Lung microvascular endothelial cell (primary cell): ENCODE results near the gene SRA1. TPM values are rescaled to one million over a fixed set of nuclear protein-coding genes. Genes with fewer than 3 reads are reported as not detected.

Experiments used
- DNase-seq, 2 donors: peaks; one replicate each; pipeline versions ENCODE4 v3.0.0 to v3.0.0-alpha.2; 2010; ENCODE audit warnings: low read depth in 2 of 2
- total RNA-seq: library from RNA; depleted of rRNA; stranded (reverse); fragments of >200 nt; gene quantifications from 2 replicates; pipeline ENCODE4 v1.2.1, GENCODE V29; 2014

SRA1 gene
- total RNA-seq, 1 donor from 2014 or later = 20.6 TPM

- DNase-seq = no peak
These were observed 6.9 kb downstream of the SRA1 start for GRCh38 chr5:140550147-140551079.

- DNase-seq = peak; percentile 34 to 60
These were observed 7.8 kb downstream of the SRA1 start for GRCh38 chr5:140549237-140550144.

DNA sequence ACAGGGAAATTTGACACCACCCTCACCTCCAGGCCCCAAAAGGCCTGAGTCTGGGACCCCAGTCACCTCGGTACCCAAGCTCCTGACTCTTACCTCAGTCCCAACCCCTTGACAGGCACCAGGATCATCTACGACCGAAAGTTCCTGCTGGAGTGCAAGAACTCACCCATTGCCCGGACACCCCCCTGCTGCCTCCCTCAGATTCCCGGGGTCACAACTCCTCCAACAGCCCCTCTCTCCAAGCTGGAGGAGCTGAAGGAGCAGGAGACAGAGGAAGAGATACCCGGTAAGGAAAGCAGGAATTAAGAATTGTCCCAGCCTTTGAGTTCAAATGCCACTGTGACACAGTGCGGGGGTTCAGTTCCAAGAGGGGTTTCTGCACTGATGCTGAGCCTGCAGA lies 8.5 kb downstream of the SRA1 start:
- DNase-seq = no peak

DNA sequence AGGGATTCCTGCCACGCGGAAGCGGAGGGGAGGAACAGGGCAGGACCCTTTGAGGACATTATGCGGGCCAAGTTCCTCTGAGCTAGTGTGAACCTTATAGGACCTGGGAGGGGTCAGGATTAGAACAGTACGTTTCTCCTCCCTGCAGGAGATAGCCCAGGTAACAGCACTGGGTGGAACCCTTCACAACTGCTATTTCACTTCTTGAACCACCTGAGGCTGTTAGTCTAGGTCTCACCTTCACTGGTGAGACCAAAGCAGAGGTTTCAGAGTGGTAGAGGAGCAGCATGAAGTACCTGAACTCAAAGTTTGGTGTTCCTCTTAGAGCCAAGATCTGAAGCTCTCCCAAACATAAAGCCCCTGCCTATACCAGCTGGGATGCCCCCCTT lies 9.0 kb downstream of the SRA1 start:
- DNase-seq = no peak

DNA sequence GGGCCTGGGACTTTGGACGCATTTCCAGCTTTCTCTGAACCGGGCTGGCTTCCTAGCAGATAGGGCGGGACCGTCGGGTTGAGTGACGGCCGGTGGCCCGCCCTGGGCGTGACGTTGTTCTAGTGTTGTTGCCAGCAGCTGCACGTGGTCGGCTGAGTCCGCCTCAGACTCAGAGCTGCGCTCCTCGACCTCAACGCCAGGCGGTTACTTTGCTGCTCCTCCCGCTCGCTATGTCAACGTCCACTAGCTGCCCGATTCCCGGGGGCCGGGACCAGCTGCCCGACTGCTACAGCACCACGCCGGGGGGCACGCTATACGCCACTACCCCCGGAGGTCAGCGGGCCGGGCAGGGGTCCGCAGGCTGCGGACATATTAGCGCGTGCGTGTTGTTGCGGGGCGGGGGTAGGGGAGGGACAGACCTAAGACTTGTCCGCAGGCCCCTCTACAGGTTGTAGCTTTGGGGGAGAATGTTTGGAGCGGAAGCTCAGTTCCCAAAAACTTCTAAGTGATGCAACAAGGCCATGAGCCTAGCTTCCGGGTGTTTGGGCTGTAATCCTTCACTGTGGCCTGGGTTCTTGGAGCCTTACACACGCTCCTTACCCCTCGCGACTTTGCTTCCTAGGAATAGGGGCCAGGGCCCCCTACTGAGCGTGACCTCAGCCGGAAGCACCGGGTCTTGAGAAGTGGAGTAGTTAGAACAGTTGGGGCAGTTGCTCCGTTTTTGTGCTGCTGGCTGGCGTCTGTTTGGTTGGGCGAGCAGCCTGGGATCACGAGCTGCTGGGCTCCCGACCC lies 9.6 kb downstream of the SRA1 start, which contains the start of gene EIF4EBP3:
Gene EIF4EBP3, plus strand, starts transcription at position 155 of the 792 bp plus-strand sequence. Its CDS starts 76 bp downstream, at position 231.
- DNase-seq = peak; percentile 98 to 99

DNA sequence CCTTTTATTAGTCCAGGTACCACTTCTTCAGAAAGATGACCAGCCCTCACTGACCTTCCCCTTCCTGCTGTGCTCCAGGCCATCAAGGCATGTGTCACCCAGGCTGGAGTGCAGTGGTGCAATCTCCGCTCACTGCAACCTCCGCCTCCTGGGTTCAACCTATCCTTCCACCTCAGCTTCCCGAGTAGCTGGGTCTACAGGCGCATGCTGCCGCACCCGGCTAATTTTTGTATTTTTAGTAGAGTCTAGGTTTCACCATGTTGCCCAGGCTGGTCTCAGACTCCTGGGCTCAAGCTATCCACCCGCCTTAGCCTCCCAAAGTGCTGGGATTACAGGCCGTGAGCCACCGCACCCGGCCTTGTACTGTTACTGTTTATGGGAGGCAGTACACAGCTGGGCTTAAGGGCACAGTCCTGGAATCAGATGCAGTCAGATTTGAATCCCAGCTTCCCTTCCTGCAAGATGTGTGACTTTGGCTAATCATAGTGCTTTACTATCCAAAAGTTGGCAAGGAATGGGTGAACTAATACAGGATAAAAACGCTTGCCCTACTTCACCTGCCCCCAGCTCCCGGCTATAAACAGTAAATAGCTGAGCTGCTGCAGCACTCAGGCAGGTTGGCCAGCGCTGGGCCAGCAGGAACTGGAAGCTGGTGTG lies 10.3 kb downstream of the SRA1 start:
- DNase-seq = no peak

DNA sequence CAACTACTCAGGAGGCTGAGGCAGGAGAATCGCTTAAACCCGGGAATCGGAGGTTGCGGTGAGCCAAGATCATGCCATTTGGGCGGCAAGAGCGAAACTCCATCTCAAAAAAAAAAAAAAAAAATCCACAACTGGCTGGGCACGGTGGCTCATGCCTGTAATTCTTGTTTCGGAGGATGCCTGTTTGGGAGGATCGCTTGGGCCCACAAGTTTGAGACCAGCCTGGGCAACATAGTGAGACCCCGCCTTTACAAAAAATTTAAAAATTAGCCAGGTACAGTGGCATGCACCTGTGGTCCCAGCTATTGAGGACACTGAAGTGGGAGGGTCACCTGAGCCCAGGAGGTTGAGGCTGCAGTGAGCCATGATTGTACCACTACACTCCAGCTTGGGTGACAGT lies 11.7 kb downstream of the SRA1 start:
- no peak for DNase-seq

DNA sequence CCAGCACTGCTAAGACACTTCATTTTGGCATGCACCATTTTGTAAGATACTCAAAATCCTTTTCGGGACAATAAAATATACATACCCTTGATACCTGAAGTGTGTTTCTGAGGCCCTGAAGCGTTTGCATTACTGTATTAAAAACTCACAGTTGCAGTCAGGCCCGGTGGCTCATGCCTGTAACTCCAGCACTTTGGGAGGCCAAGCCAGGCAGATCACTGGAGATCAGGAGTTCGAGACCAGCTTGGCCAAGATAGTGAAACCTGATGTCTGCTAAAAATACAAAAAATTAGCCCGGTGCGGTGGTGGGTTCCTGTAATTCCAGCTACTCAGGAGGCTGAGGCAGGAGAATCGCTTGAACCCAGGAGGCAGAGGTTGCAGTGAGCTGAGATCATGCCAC lies 12.3 kb downstream of the SRA1 start:
- DNase-seq = no peak

- DNase-seq = no peak
These were observed 14.3 kb downstream of the SRA1 start for GRCh38 chr5:140542972-140543371.

DNA sequence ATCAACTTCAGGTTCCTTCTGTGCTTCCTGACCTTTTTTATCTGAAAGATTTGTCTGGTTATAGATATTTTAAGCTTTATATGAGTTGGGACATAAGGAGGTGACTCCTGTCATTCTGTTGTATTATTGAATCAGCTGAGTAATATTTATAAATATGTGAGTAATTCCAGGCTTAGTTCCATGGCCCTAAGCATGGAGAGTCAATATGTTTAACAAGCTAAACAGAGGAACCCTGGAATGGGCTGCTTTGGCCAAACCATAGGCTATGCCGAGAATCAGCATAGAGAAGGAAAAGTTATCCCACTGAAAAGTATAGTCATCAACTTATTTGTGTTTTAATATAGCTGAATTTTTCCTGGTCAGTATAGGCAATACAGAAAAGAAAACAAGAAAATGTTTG lies 17.0 kb downstream of the SRA1 start:
- no peak for DNase-seq

DNA sequence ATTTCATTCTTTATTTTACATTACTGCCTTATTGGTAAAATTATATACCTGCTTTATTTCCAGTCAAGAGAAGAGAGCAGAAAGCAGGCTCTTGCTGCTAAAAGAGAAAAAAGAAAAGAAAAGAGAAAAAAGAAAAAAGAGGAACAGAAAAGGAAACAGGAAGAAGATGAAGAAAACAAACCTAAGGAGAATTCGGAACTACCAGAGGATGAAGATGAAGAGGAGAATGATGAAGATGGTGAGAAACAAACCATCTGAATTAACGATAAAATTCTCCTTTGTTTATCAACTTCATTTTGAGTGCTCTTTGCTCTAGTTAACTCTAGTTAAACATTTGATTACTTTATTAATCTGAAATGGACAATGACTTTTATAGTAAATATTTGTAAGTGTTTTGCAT lies 33.3 kb downstream of the SRA1 start:
- DNase-seq = no peak

DNA sequence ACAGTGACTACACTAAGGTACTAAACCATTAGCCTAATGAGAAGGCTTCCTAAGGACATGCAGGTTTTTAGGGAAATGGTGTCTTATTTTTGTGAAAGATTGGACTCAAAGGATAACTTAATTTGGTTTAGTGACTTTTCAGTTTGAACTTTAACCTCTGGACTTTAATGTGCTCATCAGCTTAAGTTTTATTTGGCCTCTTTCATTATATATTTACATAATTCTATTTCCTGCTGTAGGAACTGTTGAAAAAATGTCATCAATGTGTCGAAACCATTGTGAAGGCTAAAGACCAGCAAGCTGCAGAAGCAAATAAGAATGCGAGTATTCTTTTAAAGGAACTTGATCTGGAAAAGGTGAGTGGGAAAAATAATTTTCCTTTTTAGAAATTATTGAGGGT lies 44.1 kb downstream of the SRA1 start:
- DNase-seq = no peak

DNA sequence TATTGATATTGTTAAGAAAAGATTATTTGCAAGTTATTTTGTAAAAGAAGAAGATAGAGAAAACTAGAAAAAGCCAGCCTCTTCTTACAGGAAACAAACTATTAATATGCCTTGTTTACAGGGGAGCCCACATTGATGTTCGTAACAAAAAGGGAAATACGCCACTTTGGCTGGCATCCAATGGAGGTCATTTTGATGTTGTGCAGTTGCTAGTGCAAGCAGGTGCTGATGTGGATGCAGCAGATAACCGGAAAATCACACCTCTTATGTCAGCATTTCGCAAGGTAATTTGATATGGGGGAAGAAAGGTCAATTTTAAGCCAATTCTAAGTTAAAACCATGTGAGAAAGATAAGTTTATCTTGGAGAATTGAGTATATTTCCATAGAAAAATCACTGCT lies 47.4 kb downstream of the SRA1 start:
- peak; percentile 40 to 81 for DNase-seq

DNA sequence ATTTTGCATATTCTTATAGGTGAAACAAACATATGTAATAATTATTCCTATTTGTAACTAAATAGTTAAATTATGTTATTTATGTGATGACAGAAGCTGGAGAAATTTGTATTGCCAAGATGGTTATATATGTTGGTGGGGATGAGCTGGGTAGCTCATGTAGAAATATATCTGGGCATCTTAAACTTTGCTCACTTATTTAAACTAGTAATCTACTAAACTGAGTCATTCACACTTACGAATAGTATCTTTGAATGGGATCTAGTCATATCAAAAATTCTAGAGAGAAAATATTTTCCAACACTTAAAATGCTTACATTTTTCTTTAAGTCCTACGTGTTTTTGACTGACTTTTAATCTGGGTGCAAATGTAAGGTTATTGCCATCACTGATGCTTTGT lies 54.4 kb downstream of the SRA1 start:
- DNase-seq = no peak

Other genes starting within 250 kb of the SRA1 start
- 16.6 and 20.4 TPM in 2 replicates for gene HBEGF, start 210.9 kb downstream of the SRA1 start, total RNA-seq
- under 0.01 TPM in 1 of 2 replicates, not detected in the other for gene SLC4A9, start 197.3 kb downstream of the SRA1 start, total RNA-seq
- 39.2 and 47.0 TPM in 2 replicates for gene ANKHD1, start 155.6 kb downstream of the SRA1 start, total RNA-seq
- 0.87 and 1.2 TPM in 2 replicates for gene EIF4EBP3, start 9.8 kb downstream of the SRA1 start, total RNA-seq
- gene APBB3, start 7.1 kb upstream of the SRA1 start, total RNA-seq = 3.3 and 6.7 TPM in 2 replicates
- 12.4 and 21.8 TPM in 2 replicates for gene SLC35A4, start 7.4 kb upstream of the SRA1 start, total RNA-seq
- 1.1 and 2.8 TPM in 2 replicates for gene CD14, start 75.7 kb upstream of the SRA1 start, total RNA-seq
- gene TMCO6, start 82.0 kb upstream of the SRA1 start, total RNA-seq = 8.1 and 10.5 TPM in 2 replicates
- gene NDUFA2, start 90.2 kb upstream of the SRA1 start, total RNA-seq = 70.0 and 90.3 TPM in 2 replicates
- 47.7 and 55.8 TPM in 2 replicates for gene IK, start 90.4 kb upstream of the SRA1 start, total RNA-seq
- gene WDR55, start 107.4 kb upstream of the SRA1 start, total RNA-seq = 19.8 and 28.2 TPM in 2 replicates
- under 0.01 and 0.22 TPM in 2 replicates for gene DND1, start 116.1 kb upstream of the SRA1 start, total RNA-seq
- 43.1 and 46.4 TPM in 2 replicates for gene HARS1, start 133.9 kb upstream of the SRA1 start, total RNA-seq
- gene HARS2, start 134.0 kb upstream of the SRA1 start, total RNA-seq = 21.0 and 21.1 TPM in 2 replicates
- 34.0 and 54.8 TPM in 2 replicates for gene ZMAT2, start 143.0 kb upstream of the SRA1 start, total RNA-seq
- under 0.01 TPM in 1 of 2 replicates, not detected in the other for gene PCDHA1, start 228.7 kb upstream of the SRA1 start, total RNA-seq
- under 0.01 TPM in 2 replicates for gene PCDHA2, start 237.4 kb upstream of the SRA1 start, total RNA-seq
- 0.20 and 0.22 TPM in 2 replicates for gene PCDHA3, start 243.6 kb upstream of the SRA1 start, total RNA-seq
- under 0.01 TPM in 2 replicates for gene PCDHA4, start 249.6 kb upstream of the SRA1 start, total RNA-seq